HG03175 (cell line): ENCODE data around the gene DBN1.
"Not testable (repeated sequence)": the region's sequence is repeated elsewhere in the genome, so short reads cannot be mapped to it uniquely, and the experiment has no call there.

Experiments used
- ATAC-seq: cut with Tn5 transposase; IDR thresholded peaks from one replicate; pipeline ENCODE4 v1.9.1; 2021; ENCODE audit warnings: mild to moderate bottlenecking, moderate library complexity; ENCODE audit not compliant: unreplicated experiment

DBN1 gene

GRCh38 chr5:177491983-177492746, 18.7 kb upstream of the DBN1 start:
- no peak for ATAC-seq

GRCh38 chr5:177491429-177491945, 18.1 kb upstream of the DBN1 start:
- ATAC-seq: no peak

DNA sequence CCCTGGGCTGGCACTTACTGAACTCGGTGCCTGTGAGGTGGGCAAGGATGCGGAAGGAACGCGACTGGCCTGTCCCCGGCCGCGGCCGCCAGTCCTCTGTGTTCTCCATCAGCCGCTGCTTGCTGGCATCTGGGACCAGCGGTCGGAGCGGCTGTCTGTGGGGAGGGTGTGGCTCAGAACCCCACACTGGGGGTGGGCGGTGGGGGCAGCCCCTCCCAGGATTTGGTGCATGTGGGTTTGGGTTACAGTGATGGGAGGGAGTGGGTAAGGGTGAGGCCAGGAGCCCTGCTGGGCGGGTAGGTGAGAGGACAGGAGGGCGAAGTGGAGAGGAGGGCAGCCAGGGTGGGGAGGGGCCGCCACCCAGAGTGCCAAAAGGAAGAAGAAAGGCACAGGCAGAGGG, 17.6 kb upstream of the DBN1 start:
- no peak for ATAC-seq

DNA sequence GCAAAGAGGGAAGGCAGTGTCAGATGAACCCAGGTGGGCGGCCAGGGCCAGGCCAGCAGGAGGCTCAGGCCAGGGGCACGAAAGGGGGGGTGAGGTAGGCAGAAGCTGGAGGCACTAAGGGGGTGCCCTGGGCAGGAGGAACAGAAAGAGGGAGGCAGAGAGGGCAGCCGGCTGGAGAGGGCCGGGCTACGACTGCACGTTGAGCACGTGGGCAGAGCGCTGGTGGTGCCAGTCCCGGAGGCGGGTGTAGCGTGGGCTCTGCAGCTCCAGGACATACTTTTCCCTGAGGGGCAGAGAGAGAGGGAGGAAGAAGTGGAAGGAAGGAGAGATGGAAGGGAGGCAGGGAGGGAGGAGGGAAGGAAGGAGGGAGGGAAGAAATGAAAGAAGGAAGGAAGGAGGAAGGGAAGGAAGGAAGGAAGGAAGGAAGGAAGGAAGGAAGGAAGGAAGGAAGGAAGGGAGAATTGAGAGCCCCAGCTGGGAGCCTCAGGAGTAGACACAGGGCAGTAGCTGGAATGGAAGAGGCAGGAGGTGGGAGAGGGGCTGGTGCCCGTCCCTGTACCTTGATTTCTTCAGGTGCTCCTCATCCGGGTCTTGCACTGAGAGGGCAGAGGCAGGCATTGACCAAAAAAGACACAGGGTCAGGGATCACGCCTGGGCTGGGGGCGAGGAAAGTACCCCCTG, 17.0 kb upstream of the DBN1 start:
- ATAC-seq: no peak

GRCh38 chr5:177489119-177489716, 15.8 kb upstream of the DBN1 start:
- no peak for ATAC-seq

- ATAC-seq: no peak
Observed at GRCh38 chr5:177487975-177488374, 14.5 kb upstream of the DBN1 start.

DNA sequence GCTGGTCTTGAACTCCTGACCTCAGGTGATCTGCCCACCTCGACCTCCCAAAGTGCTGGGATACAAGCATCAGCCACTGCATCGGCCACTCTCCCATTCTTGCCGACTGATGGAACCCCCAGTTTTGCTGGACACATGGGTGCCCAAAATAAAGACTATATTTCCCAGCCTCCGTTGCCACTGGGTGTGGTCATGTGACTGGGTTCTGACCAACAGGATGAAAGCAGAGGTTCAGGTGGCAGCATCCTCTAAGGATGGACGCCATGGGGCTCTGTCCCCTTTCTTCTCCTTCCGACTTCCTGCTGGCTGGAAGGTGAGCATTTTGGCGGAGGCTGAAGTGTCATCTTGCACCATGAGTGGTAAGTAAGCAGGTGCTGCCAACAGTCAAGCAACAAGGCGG, 13.7 kb upstream of the DBN1 start:
- ATAC-seq: no peak

- no peak for ATAC-seq
Observed at GRCh38 chr5:177486256-177486655, 12.8 kb upstream of the DBN1 start.

GRCh38 chr5:177485753-177486152, 12.3 kb upstream of the DBN1 start:
- not testable (repeated sequence) for ATAC-seq

- ATAC-seq: no peak
Observed at GRCh38 chr5:177484902-177485549, 11.6 kb upstream of the DBN1 start.

- no peak for ATAC-seq
Observed at GRCh38 chr5:177483994-177484901, 10.8 kb upstream of the DBN1 start.

DNA sequence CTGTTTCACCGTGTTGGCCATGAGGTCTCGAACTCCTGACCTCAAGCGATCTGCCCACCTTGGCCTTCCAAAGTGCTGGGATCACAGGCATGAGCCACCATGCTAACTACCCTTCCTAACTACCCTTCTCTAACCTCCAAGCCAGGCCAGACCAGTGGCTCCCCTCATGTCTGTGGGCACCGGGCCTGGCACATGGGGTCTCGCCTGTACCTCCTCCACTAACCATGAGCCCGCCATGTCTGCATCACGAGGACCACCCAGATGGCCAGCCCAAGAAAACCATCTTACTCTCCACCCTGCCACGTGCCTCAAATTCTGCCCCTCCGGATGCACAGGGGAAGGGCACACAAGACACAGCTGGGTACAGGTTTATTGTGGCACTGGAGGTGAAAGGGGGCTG, 9.6 kb upstream of the DBN1 start:
- ATAC-seq: no peak

- no peak for ATAC-seq
Observed at GRCh38 chr5:177482359-177482795, 8.9 kb upstream of the DBN1 start.

DNA sequence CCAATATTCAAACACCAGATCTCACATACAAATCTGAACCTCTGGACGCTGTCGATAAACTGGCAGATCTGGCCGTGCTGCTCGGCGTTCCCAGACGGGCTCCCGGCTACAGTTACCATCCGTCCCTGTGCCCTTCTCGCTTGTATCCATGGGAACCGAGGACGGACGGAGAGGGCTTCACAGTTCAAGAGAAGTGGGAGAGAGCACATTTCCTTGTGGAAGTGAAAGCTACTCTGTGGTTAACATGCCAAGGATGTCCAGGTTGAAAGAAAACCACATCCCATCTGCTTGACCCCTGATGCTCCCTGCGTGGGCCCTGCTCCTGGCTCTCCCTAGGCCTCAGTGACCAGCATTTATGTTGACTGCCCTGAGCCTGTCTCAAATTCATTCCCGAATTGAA, 6.3 kb upstream of the DBN1 start:
- no peak for ATAC-seq

DNA sequence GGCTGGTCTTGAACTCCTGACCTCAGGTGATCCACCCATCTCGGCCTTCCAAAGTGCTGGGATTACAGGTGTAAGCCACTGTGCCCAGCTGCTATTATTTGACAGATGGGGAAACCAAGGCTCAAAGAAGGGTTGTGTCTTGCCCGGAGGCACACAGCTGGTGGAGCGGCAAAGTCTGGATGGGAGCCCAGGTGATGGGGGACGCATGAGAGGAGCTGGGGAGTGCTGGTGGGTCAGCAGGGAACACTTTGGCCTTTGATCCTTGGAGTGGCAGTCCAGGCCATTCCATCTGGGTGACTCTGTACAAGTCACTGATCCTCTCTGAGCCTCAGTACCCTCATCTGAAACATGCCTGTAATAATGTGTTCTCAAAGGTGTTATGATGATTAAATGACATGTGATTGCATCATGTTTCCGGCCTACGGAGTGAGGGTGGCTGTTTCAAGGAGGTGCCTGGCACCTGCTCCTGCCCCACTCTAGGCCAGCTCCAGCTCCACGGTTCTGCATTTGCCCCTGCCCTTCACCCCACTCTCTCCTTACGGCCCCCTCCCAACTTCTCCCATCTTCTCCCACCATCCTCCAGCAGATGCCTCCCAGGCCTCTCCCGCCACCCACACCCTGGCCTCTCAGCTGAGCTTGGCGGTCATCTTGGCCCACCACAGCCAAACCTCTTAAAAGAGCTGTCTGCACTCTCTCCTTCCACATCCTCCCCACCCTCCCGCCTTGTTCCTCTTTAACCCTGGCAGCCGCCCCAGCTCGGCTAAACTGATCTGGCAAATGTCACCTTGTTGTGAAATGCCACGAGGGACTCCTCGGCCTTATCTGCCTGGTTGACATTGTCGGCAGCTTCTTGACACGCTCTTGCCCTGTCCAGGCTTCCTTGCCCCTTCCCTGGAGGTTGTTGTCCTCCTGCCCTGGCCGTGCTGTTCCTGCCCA, 5.5 kb upstream of the DBN1 start:
- ATAC-seq: no peak

GRCh38 chr5:177477701-177478477, 4.5 kb upstream of the DBN1 start:
- ATAC-seq: no peak

GRCh38 chr5:177476531-177477233, 3.2 kb upstream of the DBN1 start:
- no peak for ATAC-seq
